GM11168 (cell line): ENCODE measurements around the gene PDYN.

Source experiments
- in situ Hi-C: fragments of 300-500 bp; cut with MboI; formaldehyde crosslinking; loops from one replicate; pipeline ENCODE4 v1.12.0; 2022; ENCODE audit warnings: low sequenced_read_pairs; ENCODE audit not compliant: unreplicated experiment

Gene PDYN

DNA sequence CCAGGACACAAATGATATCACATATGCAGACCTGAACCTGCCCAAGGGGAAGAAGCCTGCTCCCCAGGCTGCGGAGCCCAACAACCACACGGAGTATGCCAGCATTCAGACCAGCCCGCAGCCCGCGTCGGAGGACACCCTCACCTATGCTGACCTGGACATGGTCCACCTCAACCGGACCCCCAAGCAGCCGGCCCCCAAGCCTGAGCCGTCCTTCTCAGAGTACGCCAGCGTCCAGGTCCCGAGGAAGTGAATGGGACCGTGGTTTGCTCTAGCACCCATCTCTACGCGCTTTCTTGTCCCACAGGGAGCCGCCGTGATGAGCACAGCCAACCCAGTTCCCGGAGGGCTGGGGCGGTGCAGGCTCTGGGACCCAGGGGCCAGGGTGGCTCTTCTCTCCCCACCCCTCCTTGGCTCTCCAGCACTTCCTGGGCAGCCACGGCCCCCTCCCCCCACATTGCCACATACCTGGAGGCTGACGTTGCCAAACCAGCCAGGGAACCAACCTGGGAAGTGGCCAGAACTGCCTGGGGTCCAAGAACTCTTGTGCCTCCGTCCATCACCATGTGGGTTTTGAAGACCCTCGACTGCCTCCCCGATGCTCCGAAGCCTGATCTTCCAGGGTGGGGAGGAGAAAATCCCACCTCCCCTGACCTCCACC is 56.4 kb downstream of the PDYN start:
- in situ Hi-C loops, result no loop called here

DNA sequence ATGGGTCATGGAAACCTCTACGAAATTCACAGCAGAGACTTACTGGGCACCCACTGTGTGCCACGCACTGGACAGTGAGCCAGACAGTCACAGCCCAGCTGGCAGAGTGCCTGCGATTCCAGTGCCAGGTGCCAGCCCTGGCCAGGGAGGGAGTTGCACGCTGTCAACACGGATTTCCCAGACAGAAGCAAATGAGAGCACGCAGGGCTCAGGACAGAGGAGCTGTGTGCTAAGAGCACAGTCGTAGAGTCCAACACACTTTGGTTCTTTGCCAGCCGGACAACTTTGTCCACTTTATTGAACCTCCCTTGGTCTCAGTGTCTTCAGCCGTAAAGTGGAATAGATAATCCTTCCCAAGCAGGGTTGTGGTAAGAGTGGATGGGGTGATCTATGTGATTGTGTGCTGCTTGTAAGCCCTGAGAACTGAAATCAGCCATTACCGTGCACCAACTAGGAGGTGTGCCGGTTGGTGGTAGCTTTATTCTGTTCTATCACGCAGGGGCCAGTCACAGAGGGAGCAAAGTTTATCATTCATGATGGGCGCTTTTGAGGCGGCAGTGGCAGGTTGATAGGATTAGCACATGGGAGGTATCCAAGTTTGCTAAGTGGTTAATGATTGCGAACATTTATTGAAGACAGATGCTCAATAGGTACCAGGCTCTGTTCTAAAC is 58.0 kb downstream of the PDYN start:
- in situ Hi-C loops, result no loop called here

DNA sequence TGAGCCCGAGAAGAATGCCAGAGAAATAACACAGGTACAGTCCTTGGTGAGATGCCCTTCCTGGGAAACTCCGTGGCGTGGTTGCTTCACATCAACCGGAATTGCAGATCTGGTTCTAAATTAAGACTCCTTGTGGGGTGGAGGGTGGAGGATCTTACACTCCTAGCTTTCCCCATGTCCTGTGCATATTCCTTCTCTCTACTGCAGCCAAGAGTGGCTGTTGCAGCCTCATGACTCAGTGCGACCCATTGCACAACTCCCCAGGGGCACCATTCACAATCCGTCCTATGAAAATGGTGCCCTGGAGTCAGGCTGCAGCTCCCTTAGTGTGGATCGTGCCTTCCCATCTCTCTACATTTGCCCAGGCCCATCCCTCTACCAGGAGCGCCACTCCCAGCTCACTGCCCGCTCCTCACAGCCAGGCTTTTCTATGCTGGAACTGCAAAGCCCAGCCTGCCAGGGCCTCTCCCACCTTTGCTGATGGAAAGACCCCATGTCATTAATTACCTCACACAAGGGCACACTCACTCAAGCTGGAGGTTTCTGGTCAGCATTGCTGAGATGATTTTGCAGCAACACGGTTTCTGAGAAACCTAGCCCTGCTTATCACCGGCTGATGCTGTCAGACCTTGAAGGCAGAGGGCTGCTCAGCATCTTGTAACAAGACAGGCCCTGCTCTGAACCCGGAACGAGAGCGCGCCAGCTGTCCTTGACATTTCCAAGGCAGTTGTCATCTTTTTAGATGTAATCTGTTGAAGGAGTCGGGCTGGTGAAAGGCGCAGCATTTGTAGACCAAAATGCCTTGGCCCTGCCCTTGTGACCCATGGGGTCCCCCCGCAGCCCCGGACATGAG is 58.9 kb downstream of the PDYN start:
- in situ Hi-C loops, result no loop called here

DNA sequence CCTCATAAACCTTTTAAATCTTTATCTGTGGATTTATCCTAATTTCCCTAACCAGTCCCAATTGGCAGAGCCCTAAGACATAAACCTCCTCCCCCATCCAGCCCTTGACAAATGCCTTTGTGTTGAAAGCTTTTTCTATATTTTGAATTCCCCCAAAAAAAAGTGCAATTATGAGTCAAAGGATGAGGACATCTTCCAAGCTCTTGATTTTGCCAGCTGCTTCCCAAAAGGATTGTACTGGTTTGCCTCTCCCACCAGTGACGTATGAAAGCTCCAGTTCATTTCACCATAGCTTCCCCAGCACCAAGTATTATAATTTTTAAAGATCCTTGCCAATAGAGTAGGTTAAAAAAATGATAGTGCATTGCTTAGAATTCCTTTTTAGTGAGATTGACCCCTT is 59.7 kb downstream of the PDYN start:
- in situ Hi-C loops, result no loop called here

DNA sequence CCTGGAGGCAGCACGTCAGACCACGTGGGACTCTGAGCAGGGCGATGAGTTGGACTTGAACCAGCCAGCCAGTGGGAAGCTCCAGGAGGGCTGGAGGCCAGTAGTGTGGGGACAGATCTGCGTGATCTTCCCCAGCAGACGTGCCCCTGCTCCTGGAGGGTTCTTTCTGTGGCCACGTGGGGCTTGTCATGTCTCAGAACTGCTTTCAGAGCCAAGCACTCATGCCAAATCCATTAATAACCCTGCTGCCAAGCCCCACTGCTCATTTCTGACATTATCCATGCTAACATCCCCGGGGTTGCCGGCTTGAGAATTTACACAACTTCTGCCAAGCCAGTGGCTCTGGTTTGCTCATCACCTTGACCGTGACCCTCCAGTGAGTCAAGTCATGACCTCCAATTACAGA is 60.4 kb downstream of the PDYN start:
- in situ Hi-C loops, result no loop called here

DNA sequence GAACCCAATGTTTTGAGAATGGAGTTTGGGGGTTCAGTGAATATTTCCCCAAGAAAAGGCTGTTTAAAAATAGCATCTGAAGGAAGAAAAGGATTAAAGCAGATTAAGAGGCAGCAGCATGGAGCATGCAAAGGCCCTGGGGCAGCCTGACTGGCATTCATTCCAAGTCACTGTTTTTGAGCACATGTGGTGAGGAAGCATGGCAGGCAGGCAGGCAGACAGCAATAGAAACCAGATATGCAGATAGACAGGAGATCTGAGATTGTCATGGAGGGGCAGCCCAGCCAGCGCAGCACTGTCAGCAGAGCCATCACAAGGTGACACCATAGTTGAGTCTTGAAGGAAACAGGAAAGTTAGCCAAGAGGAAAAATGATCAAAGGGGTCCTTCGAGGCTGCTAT is 60.9 kb downstream of the PDYN start:
- in situ Hi-C loops, result no loop called here

DNA sequence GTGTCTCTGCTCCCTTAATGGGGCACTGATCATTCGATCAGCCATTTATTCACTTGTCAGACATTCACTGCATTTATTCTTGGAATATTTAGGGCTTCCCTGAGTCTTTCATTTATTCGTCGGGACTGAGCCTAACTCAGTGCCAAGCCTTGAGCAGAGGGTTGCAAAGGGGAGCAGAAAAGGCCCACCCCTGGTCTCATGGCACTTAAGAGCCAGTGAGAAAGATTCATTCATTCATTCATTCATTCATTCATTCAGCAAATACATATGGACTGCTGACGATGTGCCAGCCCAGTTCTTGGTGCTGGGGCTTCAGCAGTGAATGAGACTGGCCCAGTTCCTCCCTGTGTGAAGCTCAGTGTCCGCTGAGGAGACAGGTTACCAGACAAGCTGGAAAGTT is 62.0 kb downstream of the PDYN start:
- in situ Hi-C loops, result no loop called here

DNA sequence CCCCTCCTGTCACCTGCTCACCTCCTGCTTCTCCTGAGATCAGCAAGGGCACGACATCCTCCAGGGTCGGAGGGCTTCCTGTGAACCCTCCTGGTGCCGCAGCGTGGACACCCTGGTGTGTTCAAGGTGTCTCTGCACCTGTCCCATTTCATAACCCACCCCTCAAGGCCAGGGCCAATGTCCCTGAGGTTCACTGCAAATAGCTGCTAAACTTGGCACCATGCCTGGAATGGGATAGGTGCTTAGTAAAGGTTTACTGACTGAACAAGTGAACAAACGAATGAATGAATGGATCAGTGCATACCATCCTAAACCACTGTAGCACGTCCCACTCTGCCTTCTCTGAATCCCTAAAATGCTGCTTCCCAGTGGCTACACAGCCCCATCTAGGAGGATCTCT is 63.7 kb downstream of the PDYN start:
- in situ Hi-C loops, result no loop called here

DNA sequence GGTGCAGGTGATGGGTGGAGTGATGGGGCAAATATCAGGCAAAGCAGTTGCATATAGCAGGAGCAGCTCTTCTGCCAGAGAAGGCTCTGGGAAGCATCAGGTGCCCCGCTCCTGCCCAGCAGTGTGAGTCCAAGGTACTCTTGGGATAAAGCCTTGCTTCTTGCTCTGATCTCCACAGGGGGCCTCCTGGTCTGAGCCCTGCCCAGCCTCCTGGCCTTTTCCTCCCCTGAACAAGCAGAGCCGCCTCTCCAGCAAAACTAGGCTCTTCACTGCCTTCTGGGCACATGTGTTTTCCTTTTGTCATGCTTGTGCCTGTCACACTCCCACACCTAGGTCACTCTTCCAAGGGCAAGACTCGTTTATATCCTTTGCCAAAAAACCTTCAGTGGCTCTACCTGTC is 64.4 kb downstream of the PDYN start:
- in situ Hi-C loops, result no loop called here

DNA sequence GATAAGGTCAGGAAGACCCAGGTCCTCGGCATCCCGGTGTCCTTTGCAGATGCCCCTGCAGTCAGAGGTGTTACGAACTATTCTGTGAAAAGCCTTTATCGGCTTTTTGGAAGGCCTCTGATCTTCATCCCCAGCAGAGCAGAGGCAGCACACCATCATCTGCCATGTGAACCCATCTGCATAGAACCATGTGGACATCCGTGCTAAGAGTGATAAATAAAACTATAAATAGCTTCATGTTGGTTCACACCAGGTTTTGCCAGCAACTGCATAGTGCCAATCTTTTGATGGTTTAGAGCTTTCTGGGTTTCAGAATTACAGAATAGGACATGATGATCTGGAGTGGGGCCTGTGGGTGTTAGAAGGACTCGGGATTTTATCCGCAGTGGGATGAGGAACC is 65.1 kb downstream of the PDYN start:
- in situ Hi-C loops, result no loop called here
